HG03095 (cell line): ENCODE measurements around the gene ABCB9.

Experiments used
- ATAC-seq: cut with Tn5 transposase; IDR thresholded peaks from one replicate; pipeline ENCODE4 v1.9.1; 2021; ENCODE audit warnings: moderate library complexity; ENCODE audit not compliant: unreplicated experiment

Gene ABCB9

GRCh38 chr12:122880668-122881067, 85.6 kb downstream of the ABCB9 start:
- ATAC-seq: no peak

DNA sequence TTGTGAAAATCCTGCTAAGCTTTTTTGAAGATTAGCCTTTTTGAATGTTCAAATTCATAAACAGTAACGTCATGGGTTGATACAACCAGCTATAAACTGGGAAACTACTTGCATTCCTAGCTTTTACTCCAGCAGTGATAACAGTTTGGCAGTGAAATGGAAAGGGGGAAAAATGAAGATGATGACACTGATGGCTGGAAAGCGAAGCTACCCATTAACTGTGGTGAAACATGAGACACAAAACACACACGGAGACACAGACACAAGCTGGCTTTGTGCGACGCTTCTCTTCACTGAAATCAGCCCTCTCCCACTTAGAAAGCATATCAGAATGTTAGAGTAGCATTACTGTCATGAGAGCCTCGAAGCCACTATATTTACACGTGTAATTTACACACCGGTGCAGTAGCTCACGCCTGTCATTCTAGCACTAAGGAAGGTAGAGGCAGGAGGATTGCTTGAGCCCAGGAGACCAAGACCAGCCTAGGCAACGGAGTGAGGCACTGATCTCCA, 86.1 kb downstream of the ABCB9 start:
- ATAC-seq: no peak
